ENCODE data around the gene CLTA. TPM values are rescaled to one million over a fixed set of nuclear protein-coding genes. Genes with fewer than 3 reads are reported as not detected.
"Not testable (repeated sequence)": the region's sequence is repeated elsewhere in the genome, so short reads cannot be mapped to it uniquely, and the experiment has no call there.

CLTA gene
- polyA plus RNA-seq, 6 donors from 2014 or later, result 55.3 to 98.1 (median 86.9) TPM

DNA sequence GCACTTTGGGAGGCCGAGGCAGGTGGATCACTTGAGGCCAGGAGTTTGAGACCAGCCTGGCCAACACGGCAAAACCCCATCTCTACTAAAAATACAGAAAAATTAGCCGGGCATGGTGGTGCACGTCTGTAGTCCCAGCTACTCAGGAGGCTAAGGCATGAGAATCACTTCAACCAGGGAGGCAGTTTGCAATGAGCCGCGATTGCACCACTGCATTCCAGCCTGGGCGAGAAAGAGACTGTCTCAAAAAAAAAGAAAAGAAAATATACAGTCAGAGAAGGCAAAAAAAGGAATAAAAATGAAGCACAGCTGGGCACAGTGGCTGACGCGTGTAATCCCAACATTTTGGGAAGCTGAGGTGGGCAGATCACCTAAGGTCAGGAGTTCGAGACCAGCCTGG lies 14.2 kb upstream of the CLTA start:
- not testable (repeated sequence) for ATAC-seq (ENCODE audit: low read depth in 2 of 2); H3K36me3 Mint-ChIP-seq; H3K4me3 Mint-ChIP-seq; H3K9me3 Mint-ChIP-seq; H3K4me1 Mint-ChIP-seq; DNase-seq
- H3K27ac Mint-ChIP-seq, result peak overlapping the region in 1 of 6 donors; percentile 86
- H3K27me3 Mint-ChIP-seq, result peaks cover 8 to 22% (median 16%) of the 10 kb centered on the region in 3 donors

- no peak for DNase-seq
- ATAC-seq (ENCODE audit: low read depth in 2 of 2), result no peak
- no peaks in the 10 kb centered on the region for H3K36me3 Mint-ChIP-seq
- H3K9me3 Mint-ChIP-seq, result peaks cover 0 to 10% (median 0%) of the 10 kb centered on the region in 7 donors
- no peak overlapping the region for H3K27ac Mint-ChIP-seq
- peaks cover 8 to 20% (median 15%) of the 10 kb centered on the region in 3 donors for H3K27me3 Mint-ChIP-seq
- H3K4me1 Mint-ChIP-seq, result no peaks in the 10 kb centered on the region
- H3K4me3 Mint-ChIP-seq, result no peak overlapping the region
Measured at GRCh38 chr9:36177571-36177970, 13.2 kb upstream of the CLTA start.

DNA sequence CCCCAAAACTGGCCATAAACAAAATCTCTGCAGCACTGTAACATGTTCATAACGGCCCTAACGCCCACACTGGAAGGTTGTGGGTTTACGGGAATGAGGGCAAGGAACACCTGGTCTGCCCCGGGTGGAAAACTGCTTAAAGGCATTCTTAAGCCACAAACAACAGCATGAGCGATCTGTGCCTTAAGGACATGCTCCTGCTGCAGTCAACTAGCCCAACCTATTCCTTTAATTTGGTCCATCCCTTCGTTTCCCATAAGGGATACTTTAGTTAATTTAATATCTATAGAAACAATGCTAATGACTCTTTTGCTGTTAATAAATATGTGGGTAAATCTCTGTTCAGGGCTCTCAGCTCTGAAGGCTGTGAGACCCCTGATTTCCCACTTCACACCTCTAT lies 10.5 kb upstream of the CLTA start:
- H3K27me3 Mint-ChIP-seq, result peaks cover 6 to 15% (median 15%) of the 10 kb centered on the region in 3 donors
- DNase-seq; H3K4me1 Mint-ChIP-seq; H3K9me3 Mint-ChIP-seq; H3K27ac Mint-ChIP-seq; H3K4me3 Mint-ChIP-seq; ATAC-seq (ENCODE audit: low read depth in 2 of 2); H3K36me3 Mint-ChIP-seq: not testable (repeated sequence)

- H3K9me3 Mint-ChIP-seq, result peaks cover 0 to 1% (median 0%) of the 10 kb centered on the region in 7 donors
- peaks cover 0 to 4% (median 0%) of the 10 kb centered on the region in 3 donors for H3K27me3 Mint-ChIP-seq
- peak overlapping the region in 2 of 8 donors; percentile 25 to 37 for H3K4me3 Mint-ChIP-seq
- peaks cover 17 to 37% (median 21%) of the 10 kb centered on the region in 3 donors for H3K4me1 Mint-ChIP-seq
- ATAC-seq (ENCODE audit: low read depth in 2 of 2) (no peak), DNase-seq (no peak)
- H3K36me3 Mint-ChIP-seq, result peaks cover 0 to 4% of the 10 kb centered on the region in 2 donors
- H3K27ac Mint-ChIP-seq, result no peak overlapping the region
Measured at GRCh38 chr9:36187414-36187813, 3.3 kb upstream of the CLTA start.

- Mint-ChIP-seq H3K4me1 (peaks cover 24 to 45% (median 27%) of the 10 kb centered on the region in 3 donors), H3K27ac (no peak overlapping the region), H3K27me3 (peaks cover 0 to 4% (median 0%) of the 10 kb centered on the region in 3 donors), H3K4me3 (peak overlapping the region in 1 of 8 donors; percentile 96), H3K9me3 (peaks cover 0 to 1% (median 0%) of the 10 kb centered on the region in 7 donors), H3K36me3 (peaks cover 0 to 4% of the 10 kb centered on the region in 2 donors)
- no peak for ATAC-seq (ENCODE audit: low read depth in 2 of 2)
- DNase-seq, result no peak
Measured at GRCh38 chr9:36188212-36188611, 2.5 kb upstream of the CLTA start.

DNA sequence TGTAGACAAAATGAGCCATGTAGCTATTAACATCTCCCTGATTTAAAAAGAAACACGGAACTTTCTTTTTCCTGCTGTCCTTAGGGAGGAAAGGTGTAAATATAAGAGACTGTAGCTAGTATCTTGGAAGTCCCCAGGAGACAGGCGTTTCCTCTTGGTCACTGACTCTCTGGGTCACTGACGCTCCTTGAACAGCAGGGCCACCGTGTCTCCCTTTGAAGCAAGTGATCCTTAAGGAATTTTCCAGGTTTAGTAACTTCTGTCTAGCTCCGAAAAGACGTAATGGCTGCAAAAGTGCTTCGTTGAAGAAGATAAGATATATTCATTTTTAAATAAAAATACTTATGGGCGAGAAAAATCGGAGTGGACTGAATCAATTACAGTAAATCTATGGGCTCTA lies 745 bp upstream of the CLTA start:
- DNase-seq, result peak; percentile 3
- Mint-ChIP-seq H3K9me3 (peaks cover 0 to 1% (median 0%) of the 10 kb centered on the region in 7 donors), H3K4me3 (peak overlapping the region; percentile 51 to 97 (median 96)), H3K27ac (peak overlapping the region in 5 of 6 donors; percentile 75 to 98 (median 97)), H3K27me3 (peaks cover 0 to 4% (median 0%) of the 10 kb centered on the region in 3 donors), H3K4me1 (peaks cover 41 to 59% (median 45%) of the 10 kb centered on the region in 3 donors), H3K36me3 (peaks cover 4 to 14% of the 10 kb centered on the region in 2 donors)
- no peak for ATAC-seq (ENCODE audit: low read depth in 2 of 2)

DNA sequence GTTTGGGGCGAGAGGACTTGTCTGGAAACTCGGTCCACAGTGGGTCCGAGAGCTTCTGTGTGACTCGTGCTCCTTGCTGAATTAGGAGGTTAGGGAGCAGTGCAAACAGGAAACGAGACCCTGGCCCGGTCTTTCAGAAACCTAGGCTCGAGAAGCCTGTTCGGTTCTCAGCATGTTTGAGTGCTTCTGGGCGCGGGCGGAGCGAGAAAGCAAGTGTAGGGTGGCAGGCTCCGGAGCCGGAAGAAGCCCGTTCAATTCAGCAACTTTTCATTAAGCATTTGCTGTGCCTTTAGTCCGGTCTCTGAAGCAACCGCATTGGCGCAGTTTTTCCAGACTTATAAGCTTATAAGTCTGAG lies 547 bp downstream of the CLTA start:
- Mint-ChIP-seq H3K4me1 (peaks cover 48 to 65% (median 50%) of the 10 kb centered on the region in 3 donors), H3K27me3 (peaks cover 0 to 4% (median 0%) of the 10 kb centered on the region in 3 donors), H3K36me3 (peaks cover 4 to 18% of the 10 kb centered on the region in 2 donors), H3K4me3 (peak overlapping the region; percentile 84 to 97 (median 96)), H3K9me3 (peaks cover 0 to 1% (median 0%) of the 10 kb centered on the region in 7 donors), H3K27ac (peak overlapping the region; percentile 6 to 98 (median 93))
- DNase-seq (no peak), ATAC-seq (ENCODE audit: low read depth in 2 of 2) (peak; percentile 11 to 13)

- peaks cover 4 to 18% of the 10 kb centered on the region in 2 donors for H3K36me3 Mint-ChIP-seq
- H3K4me1 Mint-ChIP-seq, result peaks cover 48 to 65% (median 50%) of the 10 kb centered on the region in 3 donors
- peak overlapping the region; percentile 84 to 97 (median 96) for H3K4me3 Mint-ChIP-seq
- peaks cover 0 to 4% (median 0%) of the 10 kb centered on the region in 3 donors for H3K27me3 Mint-ChIP-seq
- peak overlapping the region; percentile 6 to 98 (median 93) for H3K27ac Mint-ChIP-seq
- no peak for ATAC-seq (ENCODE audit: low read depth in 2 of 2)
- no peak for DNase-seq
- H3K9me3 Mint-ChIP-seq, result peaks cover 0 to 1% (median 0%) of the 10 kb centered on the region in 7 donors
Measured at GRCh38 chr9:36191686-36192085, 965 bp downstream of the CLTA start.

GRCh38 chr9:36192196-36192595 lies 1.5 kb downstream of the CLTA start:
- H3K27ac Mint-ChIP-seq, result peak overlapping the region in 2 of 6 donors; percentile 52 to 60
- H3K9me3 Mint-ChIP-seq, result peaks cover 0 to 1% (median 0%) of the 10 kb centered on the region in 7 donors
- H3K36me3 Mint-ChIP-seq, result peaks cover 4 to 18% of the 10 kb centered on the region in 2 donors
- H3K4me3 Mint-ChIP-seq, result peak overlapping the region; percentile 84 to 97 (median 96)
- peaks cover 0 to 4% (median 0%) of the 10 kb centered on the region in 3 donors for H3K27me3 Mint-ChIP-seq
- H3K4me1 Mint-ChIP-seq, result peaks cover 48 to 61% (median 49%) of the 10 kb centered on the region in 3 donors
- DNase-seq, result no peak
- no peak for ATAC-seq (ENCODE audit: low read depth in 2 of 2)

DNA sequence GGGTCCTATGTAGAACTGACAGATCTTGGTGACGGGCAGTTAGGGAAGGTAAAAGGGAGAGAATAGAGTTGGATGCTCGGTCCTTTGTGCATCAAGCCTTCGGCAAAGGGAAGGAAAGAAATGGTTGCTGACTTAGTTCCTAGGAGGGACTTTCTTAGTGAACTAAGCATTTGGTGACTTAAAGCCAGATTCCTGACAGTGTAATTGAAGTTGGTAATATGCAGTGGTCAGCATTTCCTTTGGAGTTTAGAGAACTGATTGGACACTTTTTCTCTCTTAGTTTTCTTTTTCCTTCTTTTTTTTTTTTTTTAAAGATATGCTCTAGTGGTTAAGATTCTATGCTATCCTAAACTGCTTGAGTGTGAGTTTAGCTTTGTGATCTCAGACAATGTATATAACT lies 2.3 kb downstream of the CLTA start:
- Mint-ChIP-seq H3K4me1 (peaks cover 43 to 53% (median 51%) of the 10 kb centered on the region in 3 donors), H3K27ac (peak overlapping the region in 1 of 6 donors; percentile 71), H3K27me3 (peaks cover 0 to 4% (median 0%) of the 10 kb centered on the region in 3 donors), H3K9me3 (peaks cover 0 to 1% (median 0%) of the 10 kb centered on the region in 7 donors), H3K36me3 (peaks cover 1 to 18% of the 10 kb centered on the region in 2 donors), H3K4me3 (peak overlapping the region in 7 of 8 donors; percentile 56 to 97 (median 96))
- no peak for ATAC-seq (ENCODE audit: low read depth in 2 of 2)
- DNase-seq, result no peak

- peaks cover 0 to 18% of the 10 kb centered on the region in 2 donors for H3K36me3 Mint-ChIP-seq
- peaks cover 42 to 51% (median 46%) of the 10 kb centered on the region in 3 donors for H3K4me1 Mint-ChIP-seq
- H3K27ac Mint-ChIP-seq, result peak overlapping the region in 3 of 6 donors; percentile 37 to 71 (median 60)
Measured at GRCh38 chr9:36194326-36195000, 3.7 kb downstream of the CLTA start.

DNA sequence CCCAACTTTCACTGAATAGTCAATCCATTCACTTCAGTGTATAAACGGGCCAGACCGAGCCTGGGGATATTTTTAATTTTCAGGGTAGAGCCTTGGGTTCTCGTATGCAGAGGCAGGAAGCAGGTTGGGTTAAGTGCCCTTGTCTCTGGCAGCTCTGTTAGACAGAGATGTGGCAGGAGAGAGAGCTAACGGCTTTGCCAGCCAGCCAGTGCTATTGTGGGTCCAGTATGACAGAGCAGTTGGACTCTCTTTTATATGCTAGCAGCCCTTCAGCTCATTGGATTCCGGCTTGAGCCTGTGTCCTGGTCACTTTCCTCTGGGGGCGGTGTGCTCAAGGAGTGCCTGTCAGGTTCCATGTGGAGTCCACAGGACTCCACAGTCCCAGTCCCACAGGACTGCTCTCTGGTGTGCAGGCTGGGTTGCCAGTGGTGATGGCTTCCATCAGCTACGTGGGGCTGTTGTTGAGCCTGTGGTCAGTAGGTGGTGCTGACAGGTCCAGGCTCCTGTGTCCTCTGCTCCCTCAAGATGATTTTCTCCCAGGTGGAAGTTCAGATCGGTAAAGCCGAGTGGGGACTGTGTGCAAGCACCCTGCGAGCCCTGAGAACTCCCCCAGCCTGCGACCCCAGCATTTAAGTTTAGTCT lies 14.3 kb downstream of the CLTA start:
- peaks cover 3 to 23% (median 20%) of the 10 kb centered on the region in 3 donors for H3K4me1 Mint-ChIP-seq
- H3K9me3 Mint-ChIP-seq, result no peaks in the 10 kb centered on the region
- ATAC-seq (ENCODE audit: low read depth in 2 of 2), result no peak
- peak overlapping the region in 2 of 6 donors; percentile 18 to 47 for H3K27ac Mint-ChIP-seq
- DNase-seq, result no peak
- H3K27me3 Mint-ChIP-seq, result no peaks in the 10 kb centered on the region
- peaks cover 0 to 35% of the 10 kb centered on the region in 2 donors for H3K36me3 Mint-ChIP-seq
- no peak overlapping the region for H3K4me3 Mint-ChIP-seq

More at GRCh38 chr9:36194326-36195000, 3.7 kb downstream of the CLTA start:
- ATAC-seq (ENCODE audit: low read depth in 2 of 2) (no peak), DNase-seq (no peak)
- Mint-ChIP-seq H3K27me3 (no peaks in the 10 kb centered on the region), H3K9me3 (no peaks in the 10 kb centered on the region), H3K4me3 (peak overlapping the region in 2 of 8 donors; percentile 52 to 69)

DNA sequence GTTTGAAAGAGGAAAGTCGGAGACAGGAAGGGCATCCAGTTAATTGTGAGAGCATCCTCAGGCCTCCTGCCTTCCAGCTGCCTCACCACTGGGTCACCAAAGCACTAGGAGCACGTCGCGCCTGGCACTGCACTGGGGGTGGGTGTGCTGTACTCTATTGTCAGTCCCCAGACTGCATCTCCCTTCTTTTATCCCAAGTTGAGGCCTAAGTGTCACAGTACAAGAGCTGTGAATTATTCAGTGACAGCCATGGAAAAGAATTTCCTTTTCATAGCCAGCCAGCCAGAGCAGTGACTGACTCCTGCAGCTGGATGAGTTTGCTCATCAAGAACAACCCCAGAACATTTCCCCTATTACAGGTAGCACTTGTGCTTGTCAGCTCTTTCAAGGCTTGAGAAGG lies 16.3 kb downstream of the CLTA start:
- Mint-ChIP-seq H3K27me3 (no peaks in the 10 kb centered on the region), H3K36me3 (peaks cover 0 to 23% of the 10 kb centered on the region in 2 donors), H3K4me3 (no peak overlapping the region), H3K27ac (peak overlapping the region in 1 of 6 donors; percentile 62), H3K4me1 (peaks cover 3 to 31% (median 23%) of the 10 kb centered on the region in 3 donors), H3K9me3 (no peaks in the 10 kb centered on the region)
- ATAC-seq (ENCODE audit: low read depth in 2 of 2) (no peak), DNase-seq (no peak)

Measured in naive B cell (primary cell).